VCaP (cell line): Measurements from ENCODE around the gene SERTAD4.

Source experiments
- H3K27ac ChIP-seq: fragments of 450-650 bp; 2 replicates; pipeline ENCODE4 v1.5.1; 2017
- CTCF ChIP-seq: fragments of 450-650 bp; conservative IDR thresholded peaks from 2 replicates; pipeline ENCODE4 v1.5.1; 2017; ENCODE audit warnings: mild to moderate bottlenecking, moderate library complexity

SERTAD4 gene

GRCh38 chr1:210244746-210245367, 12.3 kb downstream of the SERTAD4 start:
- H3K27ac ChIP-seq: no peak overlapping the region
- TF ChIP-seq CTCF: no peak

GRCh38 chr1:210246447-210246846, 13.9 kb downstream of the SERTAD4 start:
- H3K27ac ChIP-seq: no peak overlapping the region
- TF ChIP-seq CTCF: no peak

GRCh38 chr1:210248341-210248740, 15.7 kb downstream of the SERTAD4 start:
- H3K27ac ChIP-seq: no peak overlapping the region
- TF ChIP-seq CTCF: no peak

- TF ChIP-seq CTCF: no peak
- no peak overlapping the region for H3K27ac ChIP-seq
These were observed 18.0 kb downstream of the SERTAD4 start for GRCh38 chr1:210250665-210250997.

- TF ChIP-seq CTCF: no peak
- H3K27ac ChIP-seq: peak overlapping the region; percentile 44; the same call in 1 of the 2 replicates
These were observed 18.5 kb downstream of the SERTAD4 start for GRCh38 chr1:210250998-210251679.

- no peak for TF ChIP-seq CTCF
- H3K27ac ChIP-seq: peak overlapping the region; percentile 44; the same call in 1 of the 2 replicates
These were observed 19.3 kb downstream of the SERTAD4 start for GRCh38 chr1:210251680-210252490.

- TF ChIP-seq CTCF: no peak
- peak overlapping the region; percentile 36; the same call in 1 of the 2 replicates for H3K27ac ChIP-seq
These were observed 20.0 kb downstream of the SERTAD4 start for GRCh38 chr1:210252621-210253051.
